Stimulated activated naive CD8-positive, alpha-beta T cell treated with anti-CD3 and anti-CD28 coated beads, Interleukin-15, Interleukin-2, amounts not matched to agents 100 ng/mL and 50 ng/mL, for 24 hours (primary cell): ENCODE data around the gene LRRC10B.

ENCODE experiments used
- H3K27ac Mint-ChIP-seq: one replicate; pipeline ENCODE4 v1.8.0; 2021; ENCODE audit warnings: mild to moderate bottlenecking, mixed read lengths
- H3K27me3 Mint-ChIP-seq: one replicate; pipeline ENCODE4 v1.8.0; 2021; ENCODE audit warnings: mixed read lengths
- H3K36me3 Mint-ChIP-seq: one replicate; pipeline ENCODE4 v1.8.0; 2021; ENCODE audit warnings: low read depth, mixed read lengths
- H3K4me1 Mint-ChIP-seq: one replicate; pipeline ENCODE4 v1.8.0; 2021; ENCODE audit warnings: low read depth, mixed read lengths
- H3K4me3 Mint-ChIP-seq: one replicate; pipeline ENCODE4 v1.8.0; 2021; ENCODE audit warnings: mild to moderate bottlenecking, mixed read lengths
- H3K9me3 Mint-ChIP-seq: one replicate; pipeline ENCODE4 v1.8.0; 2021; ENCODE audit warnings: mixed read lengths

The LRRC10B gene

DNA sequence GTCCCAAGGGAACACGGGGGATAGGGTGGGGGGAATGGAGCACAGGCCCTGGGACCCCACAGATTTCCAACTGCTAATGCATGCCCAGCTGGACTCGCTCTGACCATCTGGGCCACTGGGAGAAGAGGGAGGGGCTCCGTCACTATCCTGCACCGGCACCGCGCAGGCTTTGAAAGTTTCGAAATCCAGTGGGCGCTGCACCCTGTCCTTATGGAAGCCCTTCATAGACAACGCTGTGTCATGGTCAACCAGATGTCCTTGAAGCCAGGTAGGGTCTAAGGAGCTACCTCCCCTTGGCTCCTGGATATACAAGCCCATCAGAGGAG, 30.1 kb downstream of the LRRC10B start:
- no peaks in the 10 kb centered on the region for H3K9me3 Mint-ChIP-seq

GRCh38 chr11:61539006-61539405, 30.5 kb downstream of the LRRC10B start:
- Mint-ChIP-seq H3K4me1 (no peaks in the 10 kb centered on the region), H3K27ac (no peak overlapping the region), H3K36me3 (no peaks in the 10 kb centered on the region), H3K27me3 (peaks cover 5% of the 10 kb centered on the region), H3K4me3 (no peak overlapping the region), H3K9me3 (no peaks in the 10 kb centered on the region)

More for the DNA sequence above, 30.1 kb downstream of the LRRC10B start:
- H3K36me3 Mint-ChIP-seq = no peaks in the 10 kb centered on the region
- H3K27ac Mint-ChIP-seq = no peak overlapping the region
- no peaks in the 10 kb centered on the region for H3K4me1 Mint-ChIP-seq
- H3K4me3 Mint-ChIP-seq = no peak overlapping the region
- H3K27me3 Mint-ChIP-seq = peaks cover 5% of the 10 kb centered on the region

GRCh38 chr11:61539831-61540357, 31.3 kb downstream of the LRRC10B start:
- H3K9me3 Mint-ChIP-seq = no peaks in the 10 kb centered on the region
- no peak overlapping the region for H3K27ac Mint-ChIP-seq
- H3K36me3 Mint-ChIP-seq = no peaks in the 10 kb centered on the region

DNA sequence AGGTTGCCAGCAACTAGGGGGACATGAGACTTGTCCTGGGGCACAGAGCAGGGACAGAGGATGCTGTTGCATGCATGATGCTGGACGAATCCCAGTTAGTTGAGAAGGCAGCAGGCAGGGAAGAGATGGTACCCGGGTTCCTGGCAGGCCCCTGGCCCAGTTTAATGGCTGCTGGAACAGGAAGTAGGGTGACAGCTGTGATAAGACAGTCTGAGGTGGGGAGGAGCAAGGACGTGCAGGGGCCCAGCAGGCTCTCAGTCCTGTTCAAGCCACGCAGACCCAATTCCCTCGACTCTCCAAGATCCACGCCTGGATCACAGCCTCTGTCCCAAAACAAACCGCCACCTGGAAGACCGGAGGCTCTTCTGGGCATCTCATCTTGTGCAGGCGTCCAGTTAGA, 32.0 kb downstream of the LRRC10B start:
- Mint-ChIP-seq H3K9me3 (no peaks in the 10 kb centered on the region), H3K27me3 (peaks cover 9% of the 10 kb centered on the region), H3K4me3 (no peak overlapping the region), H3K36me3 (no peaks in the 10 kb centered on the region), H3K27ac (no peak overlapping the region), H3K4me1 (no peaks in the 10 kb centered on the region)

More at GRCh38 chr11:61539831-61540357, 31.3 kb downstream of the LRRC10B start:
- peaks cover 5% of the 10 kb centered on the region for H3K27me3 Mint-ChIP-seq
- H3K4me1 Mint-ChIP-seq = no peaks in the 10 kb centered on the region
- H3K4me3 Mint-ChIP-seq = no peak overlapping the region

DNA sequence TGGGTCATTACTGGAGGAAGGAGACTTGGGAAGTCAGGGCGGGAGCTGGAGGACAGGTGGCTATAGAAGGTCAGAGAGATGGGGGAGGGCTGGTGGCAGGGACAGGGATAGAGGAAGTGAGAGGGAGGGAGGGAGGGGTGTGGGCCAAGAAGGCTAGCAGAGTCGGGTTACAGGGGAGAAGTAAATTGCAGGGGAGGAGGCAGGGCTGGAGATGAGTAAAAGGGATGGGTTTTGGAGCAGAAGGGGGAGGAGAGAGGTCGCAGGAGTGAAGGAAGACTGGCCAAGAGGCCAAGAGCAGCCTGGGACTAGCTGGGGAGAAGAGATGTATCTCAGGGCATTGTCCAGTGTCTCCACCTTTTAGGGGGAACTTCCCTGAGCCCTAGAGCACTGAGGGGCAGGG, 33.0 kb downstream of the LRRC10B start:
- H3K27ac Mint-ChIP-seq = no peak overlapping the region
- no peaks in the 10 kb centered on the region for H3K36me3 Mint-ChIP-seq
- no peak overlapping the region for H3K4me3 Mint-ChIP-seq
- peaks cover 11% of the 10 kb centered on the region for H3K27me3 Mint-ChIP-seq
- H3K4me1 Mint-ChIP-seq = no peaks in the 10 kb centered on the region
- no peaks in the 10 kb centered on the region for H3K9me3 Mint-ChIP-seq

GRCh38 chr11:61542024-61542461, 33.5 kb downstream of the LRRC10B start:
- no peak overlapping the region for H3K27ac Mint-ChIP-seq
- H3K4me1 Mint-ChIP-seq = no peaks in the 10 kb centered on the region
- H3K27me3 Mint-ChIP-seq = peaks cover 11% of the 10 kb centered on the region
- no peaks in the 10 kb centered on the region for H3K36me3 Mint-ChIP-seq
- H3K4me3 Mint-ChIP-seq = no peak overlapping the region
- H3K9me3 Mint-ChIP-seq = no peaks in the 10 kb centered on the region

DNA sequence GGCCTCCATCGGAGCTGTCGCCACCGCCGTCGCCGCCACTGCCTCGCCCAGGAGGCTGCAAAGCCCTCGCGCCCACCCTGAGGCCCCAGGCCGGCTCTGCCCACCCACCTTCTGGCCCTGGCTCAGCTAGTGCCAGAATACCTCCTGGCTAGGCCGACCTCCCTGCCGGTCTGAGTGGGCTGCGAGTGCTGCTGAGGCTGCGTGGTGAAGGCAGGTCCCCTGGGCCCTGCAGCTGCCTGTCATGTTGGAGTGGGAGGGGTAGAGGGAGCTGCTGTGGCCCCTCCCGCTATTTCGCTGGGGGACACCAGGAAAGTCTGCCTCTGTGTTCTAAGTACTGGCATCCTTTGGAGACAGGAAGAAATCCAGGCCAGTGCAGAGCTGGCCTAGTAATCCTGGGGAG, 34.2 kb downstream of the LRRC10B start:
- Mint-ChIP-seq H3K27me3 (peaks cover 11% of the 10 kb centered on the region), H3K36me3 (no peaks in the 10 kb centered on the region), H3K4me3 (no peak overlapping the region)

DNA sequence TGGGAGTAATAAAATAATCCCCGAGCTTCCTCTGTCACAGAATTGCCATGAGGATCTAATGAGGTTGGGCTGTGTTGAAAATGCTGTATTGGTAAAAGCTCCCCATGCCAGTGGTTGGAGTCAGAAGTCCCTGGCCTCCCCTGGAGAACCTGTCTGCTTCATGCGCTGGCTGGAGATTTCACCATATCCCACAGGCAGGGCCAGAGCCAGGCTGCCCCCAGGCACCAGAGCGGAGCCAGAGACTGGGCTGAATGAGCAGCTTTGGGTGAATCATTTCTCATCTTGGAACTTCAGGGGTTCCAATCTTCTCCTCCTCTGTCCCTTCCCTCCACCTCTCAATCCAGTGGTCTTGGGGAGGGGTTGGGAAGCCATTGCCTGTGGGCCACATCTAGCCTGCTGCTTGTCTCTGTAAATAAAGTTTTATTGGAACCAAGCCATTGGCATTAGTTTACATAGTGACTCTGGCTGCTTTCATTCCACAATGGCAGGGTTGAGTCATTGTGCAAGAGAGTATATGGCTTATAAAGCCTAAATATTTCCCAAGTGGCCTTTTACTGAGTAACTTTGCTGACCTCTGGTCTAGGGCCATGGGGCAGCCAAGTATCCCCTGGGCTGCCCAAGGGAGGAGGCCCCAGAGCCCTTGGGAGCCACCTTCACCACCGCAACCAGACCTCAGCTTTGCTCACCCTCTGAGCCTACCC, 35.2 kb downstream of the LRRC10B start:
- peaks cover 11% of the 10 kb centered on the region for H3K27me3 Mint-ChIP-seq
- no peak overlapping the region for H3K4me3 Mint-ChIP-seq
- H3K36me3 Mint-ChIP-seq = no peaks in the 10 kb centered on the region
- H3K9me3 Mint-ChIP-seq = no peaks in the 10 kb centered on the region
- no peak overlapping the region for H3K27ac Mint-ChIP-seq
- no peaks in the 10 kb centered on the region for H3K4me1 Mint-ChIP-seq

More for the DNA sequence above, 34.2 kb downstream of the LRRC10B start:
- no peak overlapping the region for H3K27ac Mint-ChIP-seq
- no peaks in the 10 kb centered on the region for H3K4me1 Mint-ChIP-seq
- no peaks in the 10 kb centered on the region for H3K9me3 Mint-ChIP-seq

DNA sequence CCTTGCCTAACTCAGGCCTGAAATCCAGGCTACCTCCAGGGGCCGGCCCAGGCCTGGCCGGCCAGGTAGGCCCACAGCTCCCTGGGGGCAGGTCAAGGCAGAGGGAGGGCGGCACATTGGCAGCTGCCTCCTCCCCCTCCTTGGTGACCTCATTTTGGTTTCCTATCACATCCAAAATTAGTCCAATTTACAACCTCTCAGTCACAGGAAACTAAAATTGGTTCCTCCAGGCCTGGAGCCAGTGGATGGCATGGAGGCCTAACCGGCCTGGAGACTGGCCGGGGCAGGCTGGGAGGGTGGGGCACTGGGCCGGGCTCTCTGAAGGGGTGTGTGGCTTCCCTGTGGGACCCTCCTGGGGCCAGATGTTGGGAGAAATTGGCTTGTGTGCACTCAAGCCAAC, 35.9 kb downstream of the LRRC10B start:
- no peaks in the 10 kb centered on the region for H3K4me1 Mint-ChIP-seq
- H3K4me3 Mint-ChIP-seq = no peak overlapping the region
- H3K27me3 Mint-ChIP-seq = peaks cover 11% of the 10 kb centered on the region
- no peaks in the 10 kb centered on the region for H3K36me3 Mint-ChIP-seq
- no peaks in the 10 kb centered on the region for H3K9me3 Mint-ChIP-seq
- H3K27ac Mint-ChIP-seq = no peak overlapping the region

DNA sequence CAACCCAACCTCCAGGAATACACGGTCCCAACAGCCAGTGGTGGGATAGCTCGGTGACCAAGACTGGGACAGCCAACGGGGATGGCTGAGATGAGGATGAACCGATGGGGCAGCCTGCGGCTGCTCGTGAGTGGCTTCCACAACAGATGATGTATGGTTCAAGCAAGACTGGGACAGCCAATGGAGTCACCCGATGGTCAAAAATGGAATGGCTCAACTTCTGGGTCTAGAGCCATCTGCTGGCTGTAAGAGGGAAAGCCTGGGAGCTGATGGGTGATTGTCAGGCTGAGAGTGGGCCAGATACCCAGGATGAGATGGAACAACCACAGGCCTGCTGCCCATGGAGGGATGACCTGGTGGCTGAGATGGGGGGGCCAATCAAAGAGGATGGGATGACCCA, 36.8 kb downstream of the LRRC10B start:
- no peaks in the 10 kb centered on the region for H3K9me3 Mint-ChIP-seq
- no peak overlapping the region for H3K4me3 Mint-ChIP-seq
- H3K27me3 Mint-ChIP-seq = peaks cover 11% of the 10 kb centered on the region
- no peak overlapping the region for H3K27ac Mint-ChIP-seq
- no peaks in the 10 kb centered on the region for H3K36me3 Mint-ChIP-seq
- no peaks in the 10 kb centered on the region for H3K4me1 Mint-ChIP-seq

GRCh38 chr11:61545921-61546320, 37.4 kb downstream of the LRRC10B start:
- Mint-ChIP-seq H3K27me3 (peaks cover 11% of the 10 kb centered on the region), H3K36me3 (no peaks in the 10 kb centered on the region), H3K9me3 (no peaks in the 10 kb centered on the region), H3K27ac (no peak overlapping the region), H3K4me1 (no peaks in the 10 kb centered on the region), H3K4me3 (no peak overlapping the region)

- Mint-ChIP-seq H3K27me3 (peaks cover 6% of the 10 kb centered on the region), H3K27ac (no peak overlapping the region), H3K4me3 (no peak overlapping the region), H3K36me3 (no peaks in the 10 kb centered on the region), H3K9me3 (no peaks in the 10 kb centered on the region), H3K4me1 (no peaks in the 10 kb centered on the region)
Measured at GRCh38 chr11:61546663-61547062, 38.1 kb downstream of the LRRC10B start.

DNA sequence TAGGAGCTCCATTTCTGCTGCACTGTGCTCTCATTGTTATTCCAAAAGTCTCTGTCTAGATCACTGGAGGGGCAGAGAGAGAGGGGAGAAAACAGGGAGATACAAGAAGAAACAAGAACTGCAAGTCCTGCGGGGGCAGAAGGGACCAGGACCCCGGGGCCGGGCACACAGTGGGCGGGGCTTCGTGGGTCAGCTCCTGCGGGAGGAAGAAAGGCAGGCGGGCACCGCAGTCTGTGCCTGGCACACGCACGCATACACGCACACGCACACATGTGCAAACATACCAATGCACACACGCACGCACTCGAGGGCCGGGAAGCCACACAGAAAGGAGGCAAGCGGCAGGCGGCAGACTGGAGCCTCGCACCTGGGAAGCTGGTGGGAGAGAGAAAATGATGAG, 38.7 kb downstream of the LRRC10B start:
- H3K27me3 Mint-ChIP-seq = peaks cover 6% of the 10 kb centered on the region

DNA sequence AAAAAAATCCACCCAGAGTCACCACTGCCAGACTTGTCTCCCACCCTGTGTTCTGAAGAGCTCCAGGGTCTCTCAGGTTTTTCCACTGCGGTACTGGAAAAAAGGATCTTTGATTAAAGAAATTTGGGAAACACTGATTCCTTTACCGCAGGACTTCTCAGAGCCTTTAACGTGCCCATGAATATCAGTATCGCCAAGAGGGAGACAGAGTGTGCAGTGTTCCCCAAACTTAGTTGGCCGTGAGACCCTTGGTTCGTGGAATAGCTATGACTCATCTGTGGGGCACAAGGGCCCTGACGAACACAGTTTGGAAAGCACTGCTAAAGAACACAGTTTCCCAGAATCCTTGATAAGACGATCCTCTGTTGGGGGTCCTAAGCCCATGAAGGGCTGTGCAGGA, 40.6 kb downstream of the LRRC10B start:
- Mint-ChIP-seq H3K4me1 (peaks cover 2% of the 10 kb centered on the region), H3K27ac (no peak overlapping the region), H3K36me3 (no peaks in the 10 kb centered on the region), H3K9me3 (no peaks in the 10 kb centered on the region), H3K27me3 (peaks cover 25% of the 10 kb centered on the region), H3K4me3 (no peak overlapping the region)

More for the DNA sequence above, 38.7 kb downstream of the LRRC10B start:
- Mint-ChIP-seq H3K4me3 (no peak overlapping the region), H3K4me1 (no peaks in the 10 kb centered on the region), H3K27ac (no peak overlapping the region), H3K36me3 (no peaks in the 10 kb centered on the region), H3K9me3 (no peaks in the 10 kb centered on the region)

DNA sequence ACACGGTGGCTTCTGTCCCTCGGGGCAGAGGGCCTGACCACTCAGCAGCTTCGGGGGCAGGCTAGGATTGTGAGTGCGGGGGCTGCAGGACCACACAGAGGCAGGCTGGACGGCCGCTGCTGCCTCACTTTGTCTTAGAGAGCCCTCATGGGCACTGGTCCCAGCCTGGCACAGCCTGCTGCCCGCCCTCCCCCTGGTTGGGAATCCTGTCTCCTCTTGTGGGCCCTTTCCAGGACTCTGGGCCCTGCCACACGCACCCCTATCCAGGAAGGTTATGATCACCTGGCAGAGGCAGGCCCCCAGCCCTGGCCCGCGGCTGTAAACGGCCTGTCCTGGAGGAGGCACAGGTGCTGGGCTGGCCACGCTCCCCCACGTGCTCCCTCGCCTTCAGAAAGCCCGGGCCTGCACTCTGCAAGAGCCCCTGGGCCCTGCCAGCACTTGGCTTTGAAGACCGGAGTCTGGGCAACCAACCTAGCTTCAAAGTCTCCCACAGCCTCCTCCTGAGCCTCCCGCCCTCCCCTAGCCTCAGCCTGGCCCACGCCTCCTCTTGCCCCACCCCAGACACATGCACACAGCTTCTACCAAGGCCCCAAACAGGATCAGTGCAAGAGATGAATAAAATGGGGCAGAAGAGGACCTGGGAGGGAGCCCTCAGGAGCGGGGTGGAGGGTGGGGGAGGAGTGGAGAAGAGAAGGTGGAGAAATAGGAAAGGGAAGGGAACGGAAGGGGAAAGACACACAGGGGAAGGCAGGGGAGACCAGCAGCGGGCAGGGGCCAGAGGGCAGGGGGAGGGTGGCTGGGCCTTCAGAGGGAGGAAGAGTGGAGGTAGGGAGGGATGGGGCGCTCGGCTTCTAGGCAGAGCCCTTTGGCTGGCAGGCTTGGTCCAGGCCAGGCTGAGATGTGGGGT, 41.4 kb downstream of the LRRC10B start:
- Mint-ChIP-seq H3K27me3 (peaks cover 31% of the 10 kb centered on the region), H3K4me3 (no peak overlapping the region), H3K9me3 (no peaks in the 10 kb centered on the region), H3K36me3 (no peaks in the 10 kb centered on the region), H3K4me1 (peaks cover 6% of the 10 kb centered on the region), H3K27ac (no peak overlapping the region)
